A673 (cell line): Measurements from ENCODE around the gene NPHP4.

ENCODE experiments used
- CTCF ChIP-seq: fragments of 300-800, 200-600 bp; sonication (generic); conservative IDR thresholded peaks from 2 replicates; pipeline ENCODE4 v1.5.1; 2017; ENCODE audit warnings: low read depth, mild to moderate bottlenecking, antibody characterized with exemption, low read length, moderate library complexity, mixed read lengths
- EZH2 ChIP-seq: fragments of 200-600 bp; sonication (generic); IDR thresholded peaks from 2 replicates; pipeline ENCODE4 v1.6.1; 2017; ENCODE audit warnings: borderline replicate concordance, low read depth, mild to moderate bottlenecking, mixed read lengths, antibody characterized with exemption, low read length; ENCODE audit not compliant: poor library complexity, severe bottlenecking

DNA sequence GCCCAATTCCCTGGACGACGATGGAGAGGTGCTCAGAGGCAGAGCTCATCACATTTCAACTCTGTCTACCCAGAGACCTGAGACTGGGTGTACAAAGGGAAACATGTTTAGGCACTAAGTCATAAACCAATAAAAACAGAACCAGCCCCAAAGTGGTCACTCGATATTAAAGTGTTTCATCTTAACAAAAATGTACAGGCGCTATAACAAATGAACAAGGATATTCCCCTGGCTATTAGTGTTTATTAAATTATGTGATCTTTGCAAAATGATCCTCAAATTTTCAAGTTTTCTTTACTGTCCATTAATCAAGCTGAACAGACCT lies 43.6 kb downstream of the NPHP4 start:
- TF ChIP-seq CTCF = no peak
- no peak for TF ChIP-seq EZH2
